Esophagus mucosa (tissue), 1 donor: ENCODE measurements around the gene AOX1. TPM values are rescaled to one million over a fixed set of nuclear protein-coding genes. Genes with fewer than 3 reads are reported as not detected.
"Not testable (repeated sequence)": the region's sequence is repeated elsewhere in the genome, so short reads cannot be mapped to it uniquely, and the experiment has no call there.

Experiments
- ATAC-seq: fragments of 200-7000 bp; cut with Tn5 transposase; one replicate; pipeline ENCODE4 v1.9.1; 2020
- total RNA-seq: library from RNA; stranded (reverse); gene quantifications from one replicate; pipeline ENCODE4 v1.2.4, GENCODE V29; 2023
- donor health status: DM: yes; HTN: yes; CAD: no.

AOX1 gene
- 5.2 TPM for total RNA-seq

DNA sequence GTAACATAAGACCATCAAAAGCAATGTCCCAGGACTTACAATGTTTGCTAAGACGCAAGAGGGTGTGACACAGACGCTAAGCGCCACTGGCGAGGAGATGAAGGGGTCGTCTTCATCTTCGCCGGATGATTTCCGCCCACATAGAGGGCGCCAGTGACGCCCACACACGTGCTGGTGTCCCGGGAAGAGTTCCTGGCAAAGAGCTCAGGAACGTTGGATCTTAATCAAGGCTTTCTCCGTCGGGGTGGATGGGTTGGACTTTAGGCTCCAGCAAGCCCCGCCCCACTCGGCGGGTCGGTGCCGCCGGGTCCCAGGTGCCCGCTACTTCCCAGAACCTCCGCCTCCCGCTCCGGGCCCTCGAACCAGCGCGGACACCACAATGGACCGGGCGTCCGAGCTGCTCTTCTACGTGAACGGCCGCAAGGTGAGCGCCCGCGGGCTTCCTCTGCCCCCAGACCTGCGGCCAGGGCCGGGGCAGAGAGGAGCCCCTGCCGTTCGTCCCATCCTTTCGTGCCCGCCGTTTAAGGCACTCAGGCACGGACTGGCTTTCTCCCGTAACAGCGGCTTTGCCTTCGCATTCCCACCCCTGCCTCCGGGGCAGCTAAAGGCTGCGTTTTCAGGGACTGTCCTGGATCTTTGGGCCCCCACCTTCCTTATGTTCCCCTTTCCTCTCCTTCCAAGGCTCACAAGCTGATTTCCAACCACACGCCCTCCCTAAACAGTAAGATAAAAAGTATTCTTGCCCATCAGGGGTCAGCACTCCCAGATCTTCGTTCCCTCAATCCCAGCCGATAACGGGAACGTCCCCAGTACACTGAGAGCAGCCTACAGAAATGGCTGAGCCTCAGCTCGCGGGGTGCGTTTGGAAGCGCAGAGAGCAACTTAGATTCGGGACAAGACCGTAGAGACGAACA lies at the start of gene AOX1:
AOX1 (plus strand) TSS at position 285 of the 914 bp plus-strand sequence; CDS start at position 380, 95 bp downstream.
- ATAC-seq = peak; percentile 37

DNA sequence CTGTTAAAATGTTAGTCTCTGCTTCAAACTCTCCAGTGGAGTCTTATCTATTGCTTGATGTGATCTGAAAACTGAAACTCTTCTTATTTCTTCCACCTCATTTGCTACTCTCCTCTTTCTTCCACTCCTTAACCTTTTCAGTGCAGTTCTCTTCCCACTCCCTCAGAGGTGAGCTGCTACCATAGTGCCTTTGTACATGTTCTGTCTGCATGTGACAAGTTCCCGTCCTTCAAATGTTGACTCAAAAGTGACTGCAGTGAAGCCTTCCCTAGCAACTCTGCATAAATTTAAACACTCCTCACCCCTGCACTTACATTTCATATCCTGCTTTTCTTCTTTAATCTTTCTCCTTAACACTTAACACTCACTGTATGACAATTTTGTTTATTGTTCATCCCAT lies 47.7 kb upstream of the AOX1 start:
- ATAC-seq = no peak

DNA sequence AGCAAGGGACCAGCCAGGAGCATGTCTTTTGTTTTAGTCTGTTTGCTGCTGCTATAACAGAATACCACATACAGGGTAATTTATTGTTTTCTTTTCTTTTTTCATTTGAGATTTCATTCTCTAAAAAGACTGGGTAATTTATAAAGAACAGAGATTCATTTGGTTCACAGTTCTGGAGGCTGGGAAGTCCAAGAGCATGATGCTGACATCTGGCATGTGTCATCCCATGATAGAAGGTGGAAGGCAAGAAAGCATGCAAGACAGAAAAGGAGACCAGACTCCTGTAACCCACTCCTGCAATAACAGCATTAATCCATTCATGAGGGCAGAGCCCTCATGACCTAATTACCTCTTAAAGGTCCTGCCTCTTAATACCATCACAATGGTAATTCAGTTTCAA lies 45.0 kb upstream of the AOX1 start:
- no peak for ATAC-seq

DNA sequence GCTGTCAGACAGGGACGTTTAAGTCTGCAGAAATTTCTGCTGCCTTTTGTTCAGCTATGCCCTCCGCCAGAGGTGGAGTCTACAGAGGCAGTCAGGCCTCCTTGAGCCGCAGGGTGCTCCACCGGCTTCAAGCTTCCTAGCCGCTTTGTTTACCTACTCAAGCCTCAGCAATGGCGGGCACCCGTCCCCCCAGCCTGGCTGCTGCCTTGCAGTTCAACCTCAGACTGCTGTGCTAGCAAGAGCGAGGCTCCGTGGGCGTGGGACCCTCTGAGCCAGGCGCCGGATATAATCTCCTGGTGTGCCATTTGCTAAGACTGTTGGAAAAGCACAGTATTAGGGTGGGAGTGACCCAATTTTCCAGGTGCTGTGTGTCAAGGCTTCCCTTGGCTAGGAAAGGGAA lies 19.2 kb upstream of the AOX1 start:
- ATAC-seq = not testable (repeated sequence)

DNA sequence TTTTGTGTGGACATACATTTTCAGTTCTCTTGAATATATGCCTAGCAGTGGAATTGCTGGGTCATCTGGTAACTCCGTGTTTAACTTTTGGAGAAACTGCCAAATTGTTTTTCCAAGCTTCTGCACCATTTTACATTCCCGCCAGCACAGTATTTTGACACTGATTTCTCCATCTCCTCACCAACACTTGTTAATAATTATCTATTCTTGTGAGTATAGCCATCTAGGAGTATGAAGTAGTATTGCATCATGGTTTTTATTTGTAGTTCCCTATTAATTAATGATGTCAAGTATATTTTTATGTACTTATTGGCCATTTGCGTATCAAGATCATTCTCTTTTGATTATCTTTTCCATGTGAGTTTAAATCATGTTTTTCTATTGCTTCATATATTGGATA lies 17.9 kb upstream of the AOX1 start:
- ATAC-seq = no peak

DNA sequence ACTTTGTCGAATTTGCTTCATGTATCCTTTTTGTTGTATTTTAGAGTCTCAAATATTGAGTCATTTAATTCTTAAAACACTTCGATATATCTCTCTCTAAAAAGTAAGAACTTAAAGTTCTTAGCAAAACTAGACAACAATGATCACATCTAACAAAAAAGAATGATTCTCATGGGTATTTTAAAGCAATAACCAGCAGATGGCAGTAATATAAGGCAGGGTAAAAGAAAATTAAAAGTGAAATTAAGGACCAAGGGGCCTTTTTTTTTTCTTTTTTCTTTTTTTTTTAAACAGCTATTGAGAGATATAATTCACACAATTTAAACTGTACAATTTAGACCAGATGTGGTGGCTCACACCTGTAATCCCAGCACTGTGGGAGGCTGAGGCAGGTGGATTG lies 9.9 kb upstream of the AOX1 start:
- no peak for ATAC-seq

DNA sequence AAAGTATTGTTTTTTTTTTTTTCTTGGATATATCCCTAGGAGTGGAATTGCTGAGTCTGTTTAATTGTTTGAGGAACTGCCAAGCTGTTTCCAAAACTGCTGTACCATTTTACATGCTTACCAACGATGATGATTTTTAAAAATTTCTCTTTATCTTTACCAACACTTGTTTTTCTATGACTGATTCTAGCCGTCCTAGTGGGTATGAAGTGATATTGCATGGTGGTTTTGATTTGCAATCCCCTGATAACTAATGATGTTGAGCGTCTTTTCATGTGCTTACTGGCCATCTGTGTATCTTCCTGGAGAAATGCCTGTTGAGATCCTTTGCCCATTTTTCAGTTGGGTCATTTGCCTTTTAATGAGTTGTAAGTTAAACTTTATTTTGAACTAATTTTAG lies 8.8 kb upstream of the AOX1 start:
- ATAC-seq = no peak

DNA sequence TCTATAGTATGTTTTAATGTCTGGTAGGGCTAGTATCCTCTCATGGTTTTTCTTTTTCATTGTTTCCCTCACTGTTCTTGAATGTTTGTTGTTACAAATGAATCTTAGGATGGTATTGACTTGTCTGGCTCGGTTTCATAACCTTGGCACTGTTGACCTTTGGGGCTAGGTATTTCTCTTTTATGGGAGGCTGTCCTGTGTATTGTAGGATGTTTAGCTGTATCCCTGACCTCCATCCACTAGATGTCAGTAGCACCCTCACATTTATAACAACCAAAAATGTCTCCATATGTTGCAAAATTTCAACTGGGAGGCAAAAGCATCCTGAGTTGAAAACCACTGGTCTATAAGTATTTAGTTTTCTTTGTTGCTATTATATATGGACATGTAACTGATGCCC lies 7.0 kb upstream of the AOX1 start:
- peak; percentile 69 for ATAC-seq

DNA sequence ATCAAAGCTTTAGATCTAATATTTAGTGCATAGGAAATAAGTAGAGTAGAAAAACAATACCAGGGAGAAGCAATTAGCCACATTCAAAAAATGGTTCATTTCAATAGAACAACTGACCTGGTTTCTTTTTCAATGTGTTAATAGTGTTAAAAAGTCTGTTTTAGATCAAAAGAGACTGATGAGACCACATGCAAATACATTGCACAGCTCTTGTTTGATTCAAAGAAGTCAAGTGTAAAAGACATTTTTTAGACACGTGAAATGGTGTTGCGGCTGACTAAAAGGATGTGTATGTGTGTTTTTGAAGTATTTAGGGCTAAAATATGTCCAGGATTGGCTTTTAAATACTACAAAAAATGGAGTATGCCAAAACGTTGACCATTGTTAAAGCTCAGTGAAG lies 1.2 kb upstream of the AOX1 start:
- ATAC-seq = no peak

DNA sequence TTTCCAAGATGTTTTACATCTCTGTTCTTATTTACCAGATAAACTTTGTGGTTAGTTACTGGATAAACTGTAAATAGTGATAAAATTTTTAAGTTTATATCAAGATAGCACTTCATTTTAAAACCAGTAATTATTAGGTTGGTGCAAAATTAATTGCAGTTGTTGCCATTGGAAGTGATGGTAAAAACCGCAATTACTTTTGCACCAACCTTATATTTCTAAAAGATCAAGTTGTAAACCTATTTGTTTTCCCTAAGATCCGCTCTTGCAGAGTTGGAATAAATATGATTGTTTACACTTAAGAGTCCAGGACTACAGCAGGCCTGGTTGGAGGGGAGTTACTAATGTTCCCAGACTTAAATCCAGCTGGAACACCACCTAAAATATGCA lies 479 bp upstream of the AOX1 start:
- ATAC-seq = no peak

DNA sequence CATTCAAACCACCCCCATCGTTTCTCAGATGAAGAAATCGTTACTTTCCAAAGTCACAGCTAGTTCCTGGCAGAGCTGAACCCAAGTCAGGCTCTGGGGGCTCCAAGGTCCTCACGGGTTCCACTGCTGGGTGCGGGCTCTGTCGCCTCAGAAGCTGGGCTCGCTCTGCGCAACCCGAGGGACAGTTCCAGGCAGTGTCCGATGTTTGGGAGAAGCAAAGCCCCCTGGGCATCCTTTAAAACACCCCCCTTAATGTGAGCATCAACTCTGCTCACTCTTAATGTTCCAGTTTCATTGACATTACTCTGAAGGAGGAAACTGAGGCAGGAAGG lies 796 bp downstream of the AOX1 start:
- peak; percentile 36 for ATAC-seq

DNA sequence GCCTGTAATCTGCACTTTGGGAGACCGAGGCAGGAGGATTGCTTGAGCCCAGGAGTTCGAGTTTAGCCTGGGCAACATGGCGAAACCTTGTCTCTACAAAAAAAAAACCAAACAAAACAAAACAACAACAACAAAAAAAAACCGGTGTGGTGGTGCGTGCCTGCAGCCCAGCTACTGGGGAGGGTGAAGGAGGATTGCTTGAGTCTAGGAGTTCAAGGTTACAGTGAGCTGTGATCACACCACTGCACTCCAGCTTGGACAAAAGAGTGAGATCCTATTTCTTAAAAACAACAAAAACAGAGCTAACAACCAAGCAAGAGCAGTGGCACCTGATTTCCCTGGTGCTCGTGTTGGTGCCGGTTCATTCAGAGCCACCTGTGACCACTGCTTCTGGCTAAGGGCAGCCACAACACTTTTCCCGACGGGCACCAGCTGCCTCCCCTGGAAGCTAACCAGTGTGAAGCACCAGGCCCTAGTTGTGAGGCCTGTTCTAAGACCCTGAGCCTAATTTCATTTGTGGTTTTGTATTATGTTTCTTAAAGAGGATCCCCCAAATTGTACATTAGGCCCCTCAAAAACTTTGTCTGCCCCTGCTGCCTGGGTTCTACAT lies 1.3 kb downstream of the AOX1 start:
- no peak for ATAC-seq

DNA sequence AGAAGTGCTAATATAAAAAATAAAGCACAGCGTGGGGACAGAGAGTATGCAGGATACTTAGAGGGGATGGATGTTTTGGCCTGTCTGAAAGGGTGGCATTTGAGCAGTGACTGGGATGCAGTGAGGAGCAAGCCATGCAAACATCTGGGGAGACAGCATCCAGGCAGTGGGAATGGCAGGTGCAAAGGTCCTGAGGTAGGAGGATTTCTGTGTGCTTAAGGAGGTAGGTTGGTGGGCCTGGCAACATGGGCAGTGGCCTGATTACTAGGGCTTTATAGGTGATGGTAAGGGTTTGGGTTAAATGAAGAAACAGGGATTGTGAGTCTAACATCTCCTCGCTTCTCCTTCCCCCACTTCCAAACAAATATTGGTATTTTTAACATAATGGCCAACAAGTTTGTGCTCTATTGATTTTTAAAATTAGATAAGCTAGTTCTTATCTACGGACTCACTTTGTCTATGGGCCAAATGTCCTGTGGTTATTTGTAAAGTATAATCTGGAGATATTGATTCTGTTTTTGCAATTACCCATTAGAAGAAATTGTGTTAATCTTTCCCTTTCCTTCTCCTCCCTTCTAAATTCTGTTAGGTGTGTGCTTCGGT lies 2.4 kb downstream of the AOX1 start:
- ATAC-seq = no peak

DNA sequence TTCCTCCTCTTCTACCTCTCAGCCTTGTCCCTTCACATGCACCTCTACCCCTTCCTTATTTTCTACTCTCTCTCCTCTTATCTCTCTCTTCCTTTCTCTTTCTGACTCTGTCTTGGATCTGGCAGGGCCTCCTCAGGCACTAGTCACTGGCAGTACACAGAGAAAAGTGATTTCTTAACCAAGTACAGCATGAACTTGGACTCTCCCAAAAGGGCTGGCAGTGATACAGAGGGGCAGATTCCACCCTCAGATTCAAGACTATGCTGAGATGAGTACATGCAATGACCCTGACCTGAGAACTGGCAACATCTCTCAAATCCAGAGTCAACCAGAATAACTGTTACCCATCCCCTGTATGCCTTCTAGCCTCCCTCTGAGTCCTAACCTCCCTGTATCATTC lies 4.3 kb downstream of the AOX1 start:
- ATAC-seq = no peak

DNA sequence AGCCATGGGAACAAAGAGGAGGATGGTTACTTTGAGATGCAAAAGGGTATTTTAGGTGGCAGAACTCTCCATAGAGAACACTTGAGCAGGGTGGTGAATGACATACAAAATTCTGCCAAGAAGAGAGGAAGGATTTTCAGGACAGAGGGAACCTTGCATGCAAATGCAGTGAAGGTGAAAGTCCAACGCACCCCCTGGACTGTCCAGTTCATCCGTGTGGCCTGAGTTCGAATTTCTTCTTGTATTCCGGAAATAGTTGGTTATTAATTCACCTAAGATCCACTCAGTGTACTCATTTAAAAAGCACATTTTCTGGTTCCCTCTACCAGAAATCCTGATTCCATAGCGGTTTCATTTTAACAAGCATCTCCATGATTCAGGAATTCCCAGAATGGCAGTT lies 5.5 kb downstream of the AOX1 start:
- no peak for ATAC-seq

DNA sequence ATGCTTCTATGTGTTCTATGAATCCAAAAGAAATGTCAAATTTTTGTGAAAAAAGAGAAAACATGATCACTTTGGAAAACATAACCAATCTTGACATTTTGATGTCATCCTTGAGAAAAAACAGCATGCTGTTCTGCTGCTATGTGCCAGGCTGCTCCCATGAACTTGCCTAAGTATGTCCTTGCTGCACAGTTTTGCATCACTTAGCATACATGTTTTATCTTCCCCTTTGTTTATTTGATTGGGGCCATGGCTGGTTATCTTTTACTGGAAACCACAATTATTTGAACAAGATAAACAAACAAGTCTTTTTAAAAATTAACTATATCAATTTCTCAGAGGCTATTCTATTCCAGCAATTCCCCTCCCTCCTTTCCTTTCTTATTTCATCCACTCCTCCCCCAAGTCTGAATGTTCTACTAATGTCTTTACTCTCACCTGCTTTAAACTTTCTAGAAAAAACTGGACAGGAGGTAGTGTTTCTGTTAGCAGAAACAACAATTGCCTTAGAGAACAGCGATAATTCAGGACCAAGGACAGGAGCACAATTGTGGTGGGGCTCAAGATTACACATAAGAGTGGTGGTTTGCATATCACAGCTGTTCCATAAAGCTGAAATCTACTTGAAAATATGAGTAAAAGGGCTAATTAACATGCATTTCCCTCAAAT lies 6.7 kb downstream of the AOX1 start:
- ATAC-seq = no peak

DNA sequence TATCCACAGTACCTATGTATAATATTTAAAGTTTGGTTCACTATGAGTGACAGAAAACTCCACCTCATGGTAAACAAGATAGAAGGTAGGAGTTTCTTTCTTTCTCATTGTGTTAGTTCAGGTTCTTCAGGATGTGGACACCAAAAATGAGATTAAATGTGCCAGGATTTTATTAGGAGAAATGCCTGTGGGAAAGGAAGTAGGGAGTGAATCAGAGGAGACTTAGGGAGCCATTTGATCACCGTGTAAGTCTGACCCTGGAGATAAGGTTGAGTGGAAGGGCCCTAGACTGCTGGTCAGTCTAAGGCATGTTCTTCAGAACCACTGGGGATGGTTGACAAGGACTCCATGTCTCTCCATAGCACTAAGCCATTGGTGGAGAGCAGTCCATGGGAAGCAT lies 8.1 kb downstream of the AOX1 start:
- no peak for ATAC-seq

DNA sequence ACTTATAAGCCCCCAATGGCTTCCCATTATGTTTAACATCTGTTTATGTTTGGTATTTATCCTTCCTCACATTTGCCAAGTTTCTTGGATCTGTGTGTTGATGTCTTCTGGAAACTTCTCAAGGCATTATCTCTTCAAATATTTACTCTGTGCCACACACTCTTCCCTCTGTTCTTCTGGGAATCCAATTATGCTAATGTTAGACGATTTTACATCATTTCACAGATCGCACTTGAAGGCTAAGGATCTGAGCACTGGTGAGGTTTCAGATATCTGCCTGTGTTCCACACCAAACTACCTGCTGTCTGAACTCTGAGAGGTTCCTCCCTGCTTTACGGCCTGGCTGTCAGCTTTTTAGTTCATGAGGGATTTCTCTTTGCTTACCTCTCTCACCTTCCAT lies 10.1 kb downstream of the AOX1 start:
- no peak for ATAC-seq

DNA sequence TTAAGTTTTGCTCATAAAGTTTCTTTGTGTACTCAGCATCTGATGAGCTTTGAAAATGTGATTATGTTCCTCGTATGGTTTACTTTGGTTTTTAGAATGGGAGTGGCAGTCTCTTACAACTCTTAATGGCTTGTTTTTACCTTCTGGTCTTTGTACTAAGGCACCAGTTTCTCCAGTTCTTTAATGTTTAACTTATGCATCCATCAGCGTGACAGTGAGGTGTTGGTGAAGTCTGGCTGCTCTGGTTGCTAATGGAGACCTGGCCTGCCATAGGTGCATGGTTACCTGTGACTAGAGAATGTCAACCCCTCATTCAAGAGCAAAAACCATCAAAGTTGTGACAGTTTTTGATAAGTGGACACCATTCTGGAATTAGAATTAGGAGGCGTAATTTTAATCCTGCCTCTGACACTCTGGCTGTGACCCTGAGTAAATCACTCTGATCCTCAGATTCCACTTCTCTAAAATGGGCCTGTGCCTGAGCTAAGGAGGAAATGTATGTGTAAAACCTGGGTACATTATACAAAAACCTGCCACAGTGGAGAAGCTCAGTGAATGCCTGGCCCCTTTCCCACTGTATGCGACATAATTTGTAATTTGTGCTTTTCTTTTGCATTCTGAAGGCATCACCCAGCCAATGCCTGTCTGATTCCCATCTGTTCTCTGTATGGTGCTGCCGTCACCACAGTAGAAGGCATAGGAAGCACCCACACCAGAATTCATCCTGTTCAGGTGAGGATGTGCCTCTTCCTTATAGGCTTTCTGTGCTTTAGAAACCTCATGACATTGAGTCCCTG lies 11.2 kb downstream of the AOX1 start:
- peak; percentile 33 for ATAC-seq

DNA sequence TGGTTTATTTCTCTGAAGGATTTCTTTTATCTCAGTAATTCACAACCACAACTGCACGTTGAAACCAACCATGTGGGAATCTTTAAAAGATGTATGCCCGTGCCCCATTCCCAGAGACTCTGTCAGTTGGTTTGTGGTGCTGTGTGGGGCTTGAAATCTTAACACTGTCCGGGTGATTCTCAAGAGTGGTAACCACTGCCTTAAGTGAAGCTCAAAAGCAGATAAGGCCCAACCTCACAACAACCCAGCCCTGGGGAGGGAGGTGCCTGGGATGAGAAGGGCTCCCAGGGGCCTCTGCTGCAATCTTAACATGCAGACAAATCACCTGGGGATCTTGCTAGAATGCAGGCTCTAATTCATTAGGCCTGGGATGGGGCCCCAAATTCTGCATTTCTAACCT lies 13.4 kb downstream of the AOX1 start:
- no peak for ATAC-seq

DNA sequence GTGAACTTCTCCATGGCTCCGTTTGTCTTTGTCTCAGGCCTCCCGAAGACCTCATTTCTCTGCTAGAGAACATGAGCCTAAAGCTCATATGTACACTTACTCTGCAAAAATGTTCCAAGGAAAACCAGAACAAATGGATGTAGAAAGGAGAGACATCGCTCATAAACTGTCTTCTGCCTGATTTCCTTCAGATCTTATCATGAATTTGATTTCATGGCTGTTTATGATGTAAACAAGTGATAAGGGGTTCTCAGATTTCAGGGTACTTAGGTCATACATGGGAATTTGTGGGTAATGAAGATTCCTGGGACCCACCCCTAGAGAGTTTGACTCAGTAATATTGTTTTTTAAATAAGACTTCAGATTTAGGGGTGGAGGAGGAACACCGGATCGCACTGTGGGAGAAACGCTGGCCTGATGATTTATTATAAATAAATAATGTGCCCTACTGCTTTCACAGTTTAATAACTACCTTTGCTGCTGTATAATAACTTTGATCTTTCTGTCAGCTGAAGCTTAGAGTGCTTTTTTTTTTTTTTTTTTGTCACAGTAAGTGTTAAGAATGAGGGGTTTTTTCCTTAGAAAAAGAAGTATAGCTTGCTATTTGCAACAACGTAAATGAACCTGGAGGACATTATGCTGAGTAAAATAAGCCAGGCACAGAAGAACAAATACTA lies 14.9 kb downstream of the AOX1 start:
- no peak for ATAC-seq

DNA sequence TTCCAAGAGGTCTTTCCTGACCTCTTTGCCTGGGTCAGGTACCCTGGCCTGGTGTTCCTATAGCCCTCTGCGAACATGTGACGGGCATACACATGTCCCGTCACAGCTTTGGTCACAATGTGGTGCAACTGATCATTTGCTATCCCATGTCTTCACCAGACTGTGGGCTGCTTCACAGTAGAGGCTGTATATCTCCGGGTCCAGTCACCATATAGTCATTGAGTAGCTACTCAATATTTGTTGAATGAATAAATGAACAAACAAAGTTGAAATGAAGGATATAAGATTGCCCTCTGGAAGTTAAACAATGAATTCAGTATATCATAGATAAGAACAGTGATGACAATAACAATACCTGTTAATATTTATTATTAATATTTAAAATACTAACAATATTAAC lies 16.8 kb downstream of the AOX1 start:
- ATAC-seq = no peak
